NB4 (cell line): Measurements from ENCODE around the gene BRF1.

Experiments used
- CTCF ChIP-seq: IDR thresholded peaks from one replicate; pipeline ENCODE4 v1.5.1; 2012; ENCODE audit warnings: low read depth, low read length
- MAX ChIP-seq: IDR thresholded peaks from 2 replicates; pipeline ENCODE4 v1.6.1; 2011; ENCODE audit warnings: low read depth, low read length
- MYC ChIP-seq: IDR thresholded peaks from 2 replicates; pipeline ENCODE4 v1.6.1; 2011; ENCODE audit warnings: low read depth, low read length
- POLR2A ChIP-seq: IDR thresholded peaks from 2 replicates; pipeline ENCODE4 v1.6.1; 2011; ENCODE audit warnings: mild to moderate bottlenecking; ENCODE audit not compliant: insufficient read length; ENCODE audit errors: extremely low read depth

GRCh38 chr14:105272623-105273022 is 28.2 kb downstream of the BRF1 start:
- TF ChIP-seq CTCF, result no peak
- TF ChIP-seq POLR2A, result no peak
- no peak for TF ChIP-seq MAX
- TF ChIP-seq MYC, result no peak
